HG03439 (cell line): Measurements from ENCODE around the gene KCNK18.

Source experiments
- ATAC-seq: cut with Tn5 transposase; IDR thresholded peaks from one replicate; pipeline ENCODE4 v1.9.1; 2021; ENCODE audit warnings: mild to moderate bottlenecking, moderate library complexity; ENCODE audit not compliant: unreplicated experiment

The KCNK18 gene

DNA sequence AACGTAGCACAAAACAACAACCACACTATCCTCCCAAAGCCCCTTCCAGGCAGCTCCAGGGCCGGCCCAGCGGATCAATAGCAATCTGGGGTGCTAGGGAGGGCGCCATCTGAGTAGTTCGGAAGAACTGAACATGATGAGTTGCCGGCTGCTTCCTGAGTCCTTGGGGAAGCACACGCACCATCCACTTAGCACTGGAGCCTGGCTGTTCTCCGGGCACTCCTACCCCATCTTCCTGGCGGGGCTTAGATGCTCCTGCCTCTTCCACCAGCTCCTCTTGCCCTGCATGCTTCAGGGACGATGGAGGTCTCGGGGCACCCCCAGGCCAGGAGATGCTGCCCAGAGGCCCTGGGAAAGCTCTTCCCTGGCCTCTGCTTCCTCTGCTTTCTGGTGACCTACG lies at the start of gene KCNK18:
TSS of gene KCNK18 (plus strand) at position 301 of the 400 bp plus-strand sequence. CDS start at position 301, 0 bp downstream.
- no peak for ATAC-seq

DNA sequence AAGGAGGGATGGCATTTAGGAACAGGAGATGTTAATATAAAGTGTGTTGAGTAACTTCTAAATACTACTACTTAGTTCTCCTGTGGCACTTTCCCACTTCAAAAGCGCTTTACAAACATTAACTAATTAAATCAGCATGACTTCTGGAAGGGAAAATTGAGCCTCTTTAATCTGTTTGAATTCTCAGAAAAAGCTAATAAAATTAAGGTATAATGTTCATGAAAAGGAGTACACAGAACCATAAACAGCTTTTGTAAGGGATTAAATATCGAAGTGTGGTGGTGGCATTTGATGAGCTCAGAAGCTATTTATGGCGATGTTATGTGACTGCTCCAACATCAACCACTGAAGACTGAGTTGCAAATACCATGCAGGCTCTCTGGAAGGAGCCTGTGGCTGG lies 49.0 kb upstream of the KCNK18 start:
- ATAC-seq: no peak

DNA sequence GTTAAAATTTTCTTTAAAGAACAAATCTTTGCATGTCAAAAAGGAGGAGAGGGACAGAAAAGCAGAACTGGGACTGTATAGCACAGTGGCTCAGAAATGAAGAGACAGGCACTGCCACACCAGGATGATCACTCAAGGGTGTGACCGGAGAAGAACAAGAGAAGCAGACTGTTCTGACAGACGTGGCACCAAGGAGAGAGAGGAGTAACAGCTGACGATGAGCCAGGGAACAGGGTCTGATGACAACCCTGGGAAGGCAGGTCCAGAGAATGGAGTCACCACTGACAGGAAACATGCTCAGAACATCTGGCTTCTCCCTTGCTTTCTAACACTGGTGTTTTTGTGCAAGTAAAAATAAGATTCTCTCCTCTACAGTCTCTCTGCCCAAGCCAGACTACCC lies 44.6 kb upstream of the KCNK18 start:
- no peak for ATAC-seq

DNA sequence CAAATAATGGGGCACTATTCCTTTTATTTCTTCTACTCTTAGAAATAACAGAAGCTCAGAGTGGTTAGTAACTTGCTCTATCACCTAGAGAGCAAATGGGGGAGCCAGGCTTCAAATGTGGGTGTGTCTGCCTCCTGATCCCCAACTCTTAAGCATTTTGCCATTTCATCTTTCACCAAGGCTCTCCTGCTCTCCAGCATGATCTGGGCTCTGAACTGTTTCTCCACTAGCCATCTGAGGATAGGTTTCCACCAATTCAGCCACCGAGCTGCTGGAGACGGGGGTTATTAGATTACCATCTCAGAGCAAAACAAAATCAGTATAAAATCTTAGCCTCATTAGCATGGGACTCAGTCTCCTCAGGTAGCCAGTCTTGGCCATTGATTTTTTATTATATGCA lies 39.0 kb upstream of the KCNK18 start:
- no peak for ATAC-seq

GRCh38 chr10:117159390-117159789 lies 37.9 kb upstream of the KCNK18 start:
- no peak for ATAC-seq

DNA sequence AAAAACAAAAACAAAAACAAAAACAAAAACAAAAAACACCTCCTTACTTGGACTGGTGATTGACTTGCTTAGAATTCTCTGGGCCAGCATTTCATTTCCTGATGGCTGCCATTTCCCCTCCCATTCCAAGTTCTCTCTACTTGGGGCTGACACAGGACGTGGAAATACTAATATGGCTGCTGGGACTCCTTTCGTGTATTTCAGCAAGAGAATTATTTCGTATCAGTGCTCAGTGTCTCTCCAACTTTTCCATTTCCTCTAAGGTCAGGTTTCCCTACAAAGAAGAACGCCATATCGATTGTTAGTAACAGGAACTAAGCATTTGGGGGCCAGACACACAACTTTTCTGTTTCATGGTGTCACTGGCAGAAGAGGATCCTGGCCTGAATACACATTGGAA lies 36.7 kb upstream of the KCNK18 start:
- no peak for ATAC-seq

GRCh38 chr10:117161386-117162033 lies 35.8 kb upstream of the KCNK18 start:
- no peak for ATAC-seq

DNA sequence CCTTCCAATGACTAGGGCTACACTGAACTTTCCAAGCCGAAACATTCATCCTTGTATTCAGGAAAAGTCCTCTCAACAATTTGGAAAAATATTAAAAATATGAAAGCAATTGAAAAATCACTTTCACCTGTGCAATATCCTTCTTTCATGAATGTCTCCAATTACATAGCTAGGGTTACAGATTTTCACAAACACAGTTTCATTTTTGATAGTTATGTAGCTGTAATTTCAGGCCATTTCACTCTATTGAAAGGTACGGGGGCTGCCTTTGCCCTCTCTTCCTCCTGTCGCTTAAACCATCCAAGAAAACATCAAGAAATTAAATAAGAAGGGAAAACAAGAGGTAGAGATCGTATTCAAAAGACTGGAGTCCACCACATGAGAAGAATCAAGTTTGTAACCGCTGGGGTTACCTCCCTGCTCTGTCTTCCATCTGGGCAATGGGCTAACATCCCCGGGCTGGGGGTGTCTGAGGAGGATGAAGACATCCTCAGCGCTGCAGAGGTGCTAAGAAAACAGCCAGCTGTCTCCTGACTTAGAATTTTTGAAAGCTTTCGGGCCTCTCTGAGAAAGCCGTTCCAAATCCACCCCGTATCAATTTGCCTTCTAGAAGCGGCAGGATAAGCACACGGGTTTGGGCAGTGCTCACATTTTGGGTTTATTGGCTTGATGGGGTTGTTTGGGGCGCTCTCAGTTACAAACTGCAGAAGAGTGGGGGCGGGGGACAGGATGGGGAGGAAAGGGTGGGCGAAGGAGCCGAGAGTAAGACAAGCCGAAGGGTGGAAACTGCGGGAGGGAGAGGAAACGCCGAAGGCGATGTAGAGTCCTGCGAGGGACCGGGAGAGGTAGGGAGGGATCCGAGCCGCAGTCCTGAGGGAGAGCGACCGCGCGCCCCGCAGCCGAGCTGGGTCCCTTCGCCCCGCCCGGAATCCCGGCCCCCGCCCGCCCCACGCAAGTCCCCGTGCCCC lies 34.9 kb upstream of the KCNK18 start:
- ATAC-seq: no peak

- no peak for ATAC-seq
Measured at GRCh38 chr10:117163061-117163953, 34.0 kb upstream of the KCNK18 start.

DNA sequence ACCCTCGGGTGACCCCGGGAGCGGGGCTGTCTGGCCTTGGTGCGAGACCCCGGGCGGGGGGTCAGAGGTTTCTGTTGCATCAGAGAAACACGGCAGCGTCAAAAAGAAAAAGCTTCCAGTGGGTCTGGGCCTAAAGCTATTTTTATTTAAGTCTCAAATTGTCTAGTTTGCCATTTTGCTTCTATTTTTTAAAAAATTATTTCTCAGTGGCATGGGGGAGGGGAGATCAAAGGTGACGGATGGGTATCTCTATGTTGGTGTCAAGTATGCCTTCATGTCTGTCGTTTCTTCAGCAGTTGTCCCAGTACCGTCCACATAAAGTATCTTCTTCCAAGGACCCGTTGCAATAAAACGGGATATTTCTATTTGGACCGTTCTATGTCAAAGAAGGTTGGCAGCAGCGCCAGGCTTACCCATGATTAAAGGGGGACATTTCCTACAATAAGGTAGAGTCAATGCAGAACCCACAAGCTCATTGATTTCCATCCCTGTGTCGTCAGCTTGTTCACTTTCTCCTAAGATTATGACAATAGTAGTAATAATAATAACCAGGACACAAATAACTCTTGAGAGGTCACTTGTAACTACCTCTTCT lies 33.2 kb upstream of the KCNK18 start:
- ATAC-seq: no peak

GRCh38 chr10:117164592-117165537 lies 32.4 kb upstream of the KCNK18 start:
- ATAC-seq: no peak

DNA sequence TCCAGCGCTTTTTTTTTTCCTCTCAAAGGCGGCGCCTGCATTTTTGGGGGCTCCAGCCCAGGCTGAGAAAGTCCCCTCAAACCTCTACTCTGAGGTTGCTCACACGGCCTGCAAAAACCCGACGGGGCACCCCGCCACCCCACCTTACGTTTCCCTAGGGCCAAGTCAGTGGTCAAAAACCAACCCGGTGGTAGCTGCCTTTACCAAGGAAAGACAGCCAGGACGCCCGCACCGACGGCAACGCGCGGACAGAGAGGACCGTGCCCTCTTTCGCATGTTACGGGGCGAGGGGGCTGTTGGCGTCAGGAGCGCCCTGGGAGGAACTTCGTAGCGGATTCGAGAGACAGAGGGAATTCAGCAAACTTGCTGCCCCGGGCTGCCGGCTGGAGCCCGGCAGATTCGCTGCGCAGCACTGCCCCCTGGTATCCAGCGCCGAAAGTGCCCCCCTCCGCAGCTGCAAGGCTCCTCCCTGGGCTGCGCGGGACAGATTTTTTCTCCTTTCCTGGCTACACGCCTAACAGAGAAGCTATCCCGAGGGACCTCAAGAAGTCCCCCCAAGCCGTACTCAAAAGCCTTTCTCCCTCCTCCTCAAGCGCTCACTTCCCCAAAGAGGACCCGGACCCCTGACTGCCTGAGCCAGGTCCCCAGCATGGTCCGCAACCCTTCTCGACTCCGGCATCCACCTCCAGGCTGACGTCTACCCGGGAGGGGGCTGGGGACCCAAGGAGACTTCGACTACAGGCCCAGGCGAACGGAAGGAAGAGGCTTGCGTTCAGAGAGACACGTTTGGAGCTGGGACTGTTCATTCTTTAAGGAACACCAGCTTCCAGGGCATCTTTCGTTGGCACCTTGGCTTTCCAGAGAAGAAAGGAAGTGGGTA lies 31.5 kb upstream of the KCNK18 start:
- no peak for ATAC-seq

DNA sequence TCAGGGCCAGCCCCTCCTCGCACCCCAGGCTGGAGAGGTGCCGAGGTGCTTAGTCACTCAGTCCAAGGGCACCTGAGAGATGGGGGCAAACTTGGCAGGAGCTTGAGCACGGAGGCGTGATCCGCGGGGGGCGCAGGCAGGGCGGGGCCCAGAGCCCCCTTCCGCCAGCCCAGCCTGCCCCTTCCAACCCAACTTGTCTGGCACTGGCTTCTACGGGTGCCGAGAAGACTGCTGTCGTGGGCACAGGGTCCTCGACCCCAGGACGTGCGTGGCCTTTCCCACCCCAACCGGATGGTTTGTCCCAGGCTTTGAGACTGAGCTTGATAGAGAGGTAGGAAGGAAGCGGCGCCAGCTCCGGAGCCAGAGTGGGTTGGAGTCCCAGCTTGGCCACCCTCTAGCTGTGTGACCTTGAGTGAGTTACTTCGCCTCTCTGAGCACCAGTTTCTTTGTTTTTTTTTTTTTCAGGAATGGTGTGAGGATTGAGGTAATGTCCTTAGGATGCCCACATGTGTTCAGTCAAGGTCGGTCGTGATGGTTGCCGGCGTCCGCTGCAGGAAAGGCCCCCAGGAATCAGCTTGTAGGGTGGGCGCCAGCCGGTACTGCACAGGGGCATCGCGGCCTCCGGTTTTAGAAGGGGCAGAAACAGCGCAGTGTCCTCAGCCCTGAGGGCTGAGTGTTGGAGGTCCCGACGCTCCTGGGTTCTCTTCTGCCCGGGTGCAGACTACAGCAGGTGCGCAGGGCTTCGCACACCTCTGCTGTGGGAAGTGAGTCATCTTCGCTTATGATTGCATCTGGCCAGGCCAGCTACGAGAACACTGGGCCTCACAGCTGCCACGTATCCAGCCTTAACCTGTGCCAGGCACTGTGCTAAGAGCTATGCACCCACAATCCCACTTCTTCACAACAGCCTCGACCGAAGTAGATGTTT lies 30.6 kb upstream of the KCNK18 start:
- ATAC-seq: no peak

DNA sequence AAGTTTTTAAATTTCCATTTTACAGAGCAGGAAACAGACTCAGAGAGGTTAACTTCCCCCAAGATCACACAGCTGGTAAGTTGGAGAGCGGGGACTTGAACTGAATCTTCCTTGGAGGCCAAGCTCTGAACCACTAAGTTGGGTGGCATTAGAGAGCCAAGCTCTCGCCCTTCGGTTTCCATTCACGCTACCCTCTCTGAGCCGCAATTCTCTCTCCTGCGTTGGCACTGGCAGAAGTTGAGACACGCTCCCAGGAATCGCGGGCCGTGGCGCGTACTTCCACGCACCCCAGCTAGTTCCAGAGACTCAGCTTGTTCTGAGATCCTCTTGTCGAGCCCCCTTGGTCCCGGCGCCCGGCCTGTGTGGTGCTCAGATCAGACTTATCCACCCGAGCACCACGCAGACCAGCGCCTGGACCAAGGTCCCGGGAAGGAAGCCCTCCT lies 29.9 kb upstream of the KCNK18 start:
- ATAC-seq: no peak

- peak; percentile 84 for ATAC-seq
Measured at GRCh38 chr10:117167789-117168674, 29.3 kb upstream of the KCNK18 start.

- ATAC-seq: no peak
Measured at GRCh38 chr10:117168729-117169128, 28.6 kb upstream of the KCNK18 start.

DNA sequence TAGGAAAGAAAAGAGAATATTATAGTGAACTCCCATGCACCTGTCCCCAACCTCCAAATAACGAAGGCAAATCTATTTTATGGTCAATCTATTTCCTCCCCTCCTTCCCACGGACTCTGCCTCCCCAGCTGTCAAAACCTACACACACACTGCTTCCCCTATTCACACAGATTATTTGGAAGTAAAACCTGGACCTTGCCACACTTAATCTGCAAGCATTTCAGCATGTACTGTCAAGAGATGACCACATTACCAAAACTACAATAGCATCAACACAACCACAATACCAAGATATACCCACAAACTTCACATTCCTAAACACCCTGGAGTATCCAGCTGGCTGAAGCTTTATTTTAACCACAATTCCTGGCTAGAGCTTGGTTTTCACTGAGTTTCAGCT lies 27.8 kb upstream of the KCNK18 start:
- ATAC-seq: no peak
